HG03280 (cell line): ENCODE measurements around the gene SUPT20HL1.
A peak's percentile ranks its signal among the peaks of the same experiment; 100 is the strongest.
"Not testable (repeated sequence)": the region's sequence is repeated elsewhere in the genome, so short reads cannot be mapped to it uniquely, and the experiment has no call there.

Source experiments
- ATAC-seq: cut with Tn5 transposase; IDR thresholded peaks from one replicate; pipeline ENCODE4 v1.9.1; 2021; ENCODE audit warnings: mild to moderate bottlenecking, moderate library complexity; ENCODE audit not compliant: unreplicated experiment

SUPT20HL1 gene

GRCh38 chrX:24363432-24364181 lies 3.2 kb downstream of the SUPT20HL1 start:
- not testable (repeated sequence) for ATAC-seq

- ATAC-seq = no peak
These were observed 3.9 kb downstream of the SUPT20HL1 start for GRCh38 chrX:24364326-24364725.

- no peak for ATAC-seq
These were observed 4.6 kb downstream of the SUPT20HL1 start for GRCh38 chrX:24364851-24365538.

GRCh38 chrX:24366762-24367400 lies 6.4 kb downstream of the SUPT20HL1 start:
- ATAC-seq = not testable (repeated sequence)

- ATAC-seq = no peak
These were observed 9.4 kb downstream of the SUPT20HL1 start for GRCh38 chrX:24369816-24370215.

- ATAC-seq = no peak
These were observed 11.0 kb downstream of the SUPT20HL1 start for GRCh38 chrX:24371391-24371972.

- no peak for ATAC-seq
These were observed 11.8 kb downstream of the SUPT20HL1 start for GRCh38 chrX:24372021-24372763.

- ATAC-seq = no peak
These were observed 15.2 kb downstream of the SUPT20HL1 start for GRCh38 chrX:24375600-24376131.

- ATAC-seq = no peak
These were observed 16.0 kb downstream of the SUPT20HL1 start for GRCh38 chrX:24376403-24376802.

- ATAC-seq = no peak
These were observed 16.8 kb downstream of the SUPT20HL1 start for GRCh38 chrX:24377195-24377594.

GRCh38 chrX:24377911-24378468 lies 17.6 kb downstream of the SUPT20HL1 start:
- ATAC-seq = no peak

GRCh38 chrX:24378706-24379105 lies 18.3 kb downstream of the SUPT20HL1 start:
- ATAC-seq = no peak

GRCh38 chrX:24380262-24381187 lies 20.1 kb downstream of the SUPT20HL1 start:
- ATAC-seq = no peak

GRCh38 chrX:24382315-24382714 lies 21.9 kb downstream of the SUPT20HL1 start:
- not testable (repeated sequence) for ATAC-seq

GRCh38 chrX:24387724-24388123 lies 27.3 kb downstream of the SUPT20HL1 start:
- ATAC-seq = no peak

GRCh38 chrX:24391389-24391788 lies 30.9 kb downstream of the SUPT20HL1 start:
- ATAC-seq = no peak

GRCh38 chrX:24391843-24392242 lies 31.4 kb downstream of the SUPT20HL1 start:
- no peak for ATAC-seq

- ATAC-seq = no peak
These were observed 32.3 kb downstream of the SUPT20HL1 start for GRCh38 chrX:24392709-24393108.

- ATAC-seq = peak; percentile 60
These were observed 35.3 kb downstream of the SUPT20HL1 start for GRCh38 chrX:24395775-24396174.
